Liver (tissue), 9 donors: ENCODE results near the gene ARAP3. TPM values are rescaled to one million over a fixed set of nuclear protein-coding genes. Genes with fewer than 3 reads are reported as not detected.

ENCODE experiments used
- DNase-seq: peaks from one replicate; pipeline ENCODE4 v3.0.0-alpha.2; 2017; ENCODE audit warnings: low spot score
- H3K27ac ChIP-seq, 2 donors: one replicate each; pipeline ENCODE4 v1.7.0; 2013; ENCODE audit warnings: inconsistent platforms in 2 of 2, low read length in 2 of 2, control low read depth in 1 of 2, low read depth in 1 of 2, mild to moderate bottlenecking in 1 of 2
- H3K27me3 ChIP-seq, 4 donors: one replicate each; pipeline versions ENCODE4 v1.6.1 to v1.7.0; 2013; ENCODE audit warnings: low read length in 3 of 4, inconsistent platforms in 1 of 4, mild to moderate bottlenecking in 1 of 4, moderate library complexity in 1 of 4; ENCODE audit not compliant: control insufficient read depth in 4 of 4, insufficient read depth in 4 of 4
- H3K36me3 ChIP-seq, 4 donors: one replicate each; pipeline versions ENCODE4 v1.6.1 to v1.7.0; 2013; ENCODE audit warnings: low read length in 3 of 4, mild to moderate bottlenecking in 3 of 4, low read depth in 1 of 4, moderate library complexity in 1 of 4; ENCODE audit not compliant: control insufficient read depth in 4 of 4, insufficient read depth in 3 of 4
- H3K4me1 ChIP-seq, 4 donors: one replicate each; pipeline versions ENCODE4 v1.6.1 to v1.7.0; 2013; ENCODE audit warnings: low read length in 3 of 4, mild to moderate bottlenecking in 3 of 4, moderate library complexity in 1 of 4; ENCODE audit not compliant: control insufficient read depth in 4 of 4, insufficient read depth in 4 of 4
- H3K4me3 ChIP-seq, 3 donors: one replicate each; pipeline versions ENCODE4 v1.6.1 to v1.7.0; 2013; ENCODE audit warnings: low read length in 3 of 3, control low read depth in 1 of 3, low read depth in 1 of 3, mild to moderate bottlenecking in 1 of 3
- H3K9ac ChIP-seq, 2 donors: one replicate each; pipeline ENCODE4 v1.7.0; 2013; ENCODE audit warnings: low read length in 2 of 2, mild to moderate bottlenecking in 2 of 2, moderate library complexity in 2 of 2, control low read depth in 1 of 2, low read depth in 1 of 2
- H3K9me3 ChIP-seq, 4 donors: one replicate each; pipeline versions ENCODE4 v1.6.1 to v1.7.0; 2013; ENCODE audit warnings: low read length in 3 of 4; ENCODE audit not compliant: control insufficient read depth in 4 of 4
- ATF3 ChIP-seq: IDR thresholded peaks from 2 replicates; pipeline ENCODE4 v1.6.1; 2016; ENCODE audit warnings: antibody characterized with exemption
- EGR1 ChIP-seq, 2 donors: IDR thresholded peaks; 2 replicates each; pipeline ENCODE4 v1.6.1; 2016 to 2018; ENCODE audit warnings: antibody characterized with exemption in 2 of 2, low read depth in 2 of 2
- FOXA1 ChIP-seq: IDR thresholded peaks from 2 replicates; pipeline ENCODE4 v1.6.1; 2016; ENCODE audit warnings: antibody characterized with exemption
- FOXA2 ChIP-seq: IDR thresholded peaks from 2 replicates; pipeline ENCODE4 v1.6.1; 2016; ENCODE audit warnings: antibody characterized with exemption
- GABPA ChIP-seq, 2 donors: IDR thresholded peaks in 1 of 2; conservative IDR thresholded peaks in 1 of 2; 2 replicates each; pipeline ENCODE4 v1.6.1; 2016; ENCODE audit warnings: antibody characterized with exemption in 2 of 2, mild to moderate bottlenecking in 1 of 2, moderate library complexity in 1 of 2
- HNF4A ChIP-seq, 2 donors: conservative IDR thresholded peaks; 2 replicates each; pipeline ENCODE4 v1.6.1; 2016; ENCODE audit warnings: antibody characterized with exemption in 2 of 2, mild to moderate bottlenecking in 2 of 2
- HNF4G ChIP-seq: IDR thresholded peaks from 2 replicates; pipeline ENCODE4 v1.6.1; 2016; ENCODE audit warnings: antibody characterized with exemption
- JUND ChIP-seq, 2 donors: IDR thresholded peaks; 2 replicates each; pipeline ENCODE4 v1.6.1; 2016; ENCODE audit warnings: antibody characterized with exemption in 2 of 2
- MAX ChIP-seq: IDR thresholded peaks from 2 replicates; pipeline ENCODE4 v1.6.1; 2016; ENCODE audit warnings: antibody characterized with exemption
- NR2F2 ChIP-seq: IDR thresholded peaks from 2 replicates; pipeline ENCODE4 v1.6.1; 2016; ENCODE audit warnings: antibody characterized with exemption
- RAD21 ChIP-seq, 2 donors: IDR thresholded peaks; 2 replicates each; pipeline ENCODE4 v1.6.1; 2016; ENCODE audit warnings: antibody characterized with exemption in 2 of 2, mild to moderate bottlenecking in 2 of 2
- REST ChIP-seq: IDR thresholded peaks from 2 replicates; pipeline ENCODE4 v1.6.1; 2016; ENCODE audit warnings: antibody characterized with exemption, mild to moderate bottlenecking
- RXRA ChIP-seq, 2 donors: IDR thresholded peaks; 2 replicates each; pipeline ENCODE4 v1.6.1; 2017 to 2018; ENCODE audit warnings: antibody characterized with exemption in 2 of 2, mild to moderate bottlenecking in 1 of 2
- SP1 ChIP-seq: IDR thresholded peaks from 2 replicates; pipeline ENCODE4 v1.6.1; 2018; ENCODE audit warnings: antibody characterized with exemption, mild to moderate bottlenecking
- TAF1 ChIP-seq: conservative IDR thresholded peaks from 2 replicates; pipeline ENCODE4 v1.6.1; 2016; ENCODE audit warnings: antibody characterized with exemption, mild to moderate bottlenecking
- YY1 ChIP-seq: IDR thresholded peaks from 2 replicates; pipeline ENCODE4 v1.6.1; 2016; ENCODE audit warnings: antibody characterized with exemption, mild to moderate bottlenecking
- ZBTB33 ChIP-seq: IDR thresholded peaks from 2 replicates; pipeline ENCODE4 v1.6.1; 2016; ENCODE audit warnings: antibody characterized with exemption
- WGBS: extraction: QIAGEN DNeasy Blood & Tissue Kit; methylation state at CpG from one replicate; pipeline ENCODE4 v1.1.7; 2013; 5-methylcytosine and 5-hydroxymethylcytosine counted together
- polyA plus RNA-seq, 2 donors: library from polyadenylated mRNA; stranded (reverse) in 1 of 2; unstranded in 1 of 2; fragments of 200-250 nt in 1 of 2; fragments of >200 nt in 1 of 2; fragmentation: Nextera tagmentation in 1 of 2; extraction: Ambion mirVana in 1 of 2; gene quantifications; one replicate each; pipeline versions ENCODE4 v1.2.1 to v1.2.3, GENCODE V29; 2013 to 2015
- total RNA-seq, 2 donors: library from RNA; depleted of rRNA; stranded (reverse); fragments of >200 nt; gene quantifications; one replicate each; pipeline ENCODE4 v1.2.3, GENCODE V29; 2014
- TF ChIP-seq, protein P1 (sequence below): fragments of 150-350 bp; IDR thresholded peaks from 2 replicates; pipeline ENCODE4 v1.5.1; 2017; ENCODE audit warnings: improper control_type of control experiment, low read depth, low read length; ENCODE audit not compliant: missing input control
- donor health status: healthy.
- donor health status: healthy.
- donor health status: healthy.
- donor health status: healthy.
- donor health status: healthy.

The ARAP3 gene
- total and polyA plus RNA-seq, 4 donors: 1.6 to 4.7 (median 2.1) TPM

GRCh38 chr5:141628175-141628788 is 53.7 kb downstream of the ARAP3 start:
- WGBS: 98% methylated on average over 6 of the region's 6 CpGs
- Histone ChIP-seq H3K27me3 (no peaks in the 10 kb centered on the region), H3K36me3 (peaks cover 7 to 52% (median 45%) of the 10 kb centered on the region in 4 donors), H3K4me3 (no peak overlapping the region), H3K9ac (no peak overlapping the region), H3K9me3 (no peaks in the 10 kb centered on the region), H3K4me1 (peaks cover 0 to 8% (median 6%) of the 10 kb centered on the region in 4 donors), H3K27ac (no peak overlapping the region)
- no peak for DNase-seq
- TF ChIP-seq, protein P1, sequence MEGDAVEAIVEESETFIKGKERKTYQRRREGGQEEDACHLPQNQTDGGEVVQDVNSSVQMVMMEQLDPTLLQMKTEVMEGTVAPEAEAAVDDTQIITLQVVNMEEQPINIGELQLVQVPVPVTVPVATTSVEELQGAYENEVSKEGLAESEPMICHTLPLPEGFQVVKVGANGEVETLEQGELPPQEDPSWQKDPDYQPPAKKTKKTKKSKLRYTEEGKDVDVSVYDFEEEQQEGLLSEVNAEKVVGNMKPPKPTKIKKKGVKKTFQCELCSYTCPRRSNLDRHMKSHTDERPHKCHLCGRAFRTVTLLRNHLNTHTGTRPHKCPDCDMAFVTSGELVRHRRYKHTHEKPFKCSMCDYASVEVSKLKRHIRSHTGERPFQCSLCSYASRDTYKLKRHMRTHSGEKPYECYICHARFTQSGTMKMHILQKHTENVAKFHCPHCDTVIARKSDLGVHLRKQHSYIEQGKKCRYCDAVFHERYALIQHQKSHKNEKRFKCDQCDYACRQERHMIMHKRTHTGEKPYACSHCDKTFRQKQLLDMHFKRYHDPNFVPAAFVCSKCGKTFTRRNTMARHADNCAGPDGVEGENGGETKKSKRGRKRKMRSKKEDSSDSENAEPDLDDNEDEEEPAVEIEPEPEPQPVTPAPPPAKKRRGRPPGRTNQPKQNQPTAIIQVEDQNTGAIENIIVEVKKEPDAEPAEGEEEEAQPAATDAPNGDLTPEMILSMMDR: no peak
- TF ChIP-seq GABPA (IDR thresholded peaks at IDR 0.05 in 1 of 2, conservative IDR thresholded peaks at IDR 0.05 in 1 of 2) (no peak), ZBTB33 (no peak), MAX (no peak), FOXA1 (no peak), YY1 (no peak), FOXA2 (no peak), JUND (IDR thresholded peaks at IDR 0.05) (no peak), SP1 (no peak), RXRA (IDR thresholded peaks at IDR 0.05) (no peak), RAD21 (IDR thresholded peaks at IDR 0.05) (no peak), ATF3 (no peak), EGR1 (IDR thresholded peaks at IDR 0.05; ENCODE audit: low read depth in 2 of 2) (no peak), HNF4A (conservative IDR thresholded peaks at IDR 0.05) (no peak), HNF4G (no peak), REST (no peak), NR2F2 (no peak), TAF1 (no peak)
